ENCODE data around the gene RHEBL1. TPM values are rescaled to one million over a fixed set of nuclear protein-coding genes. Genes with fewer than 3 reads are reported as not detected.

The RHEBL1 gene
- total RNA-seq, 4 donors from 2014 or later: not detected

- TF ChIP-seq EP300 (IDR thresholded peaks at IDR 0.05; ENCODE audit: low read depth) (no peak), CTCF (IDR thresholded peaks at IDR 0.05) (no peak), POLR2A (IDR thresholded peaks at IDR 0.05) (no peak), POLR2AphosphoS5 (IDR thresholded peaks at IDR 0.05) (no peak)
- Histone ChIP-seq H3K27ac (no peak overlapping the region), H3K9me3 (no peaks in the 10 kb centered on the region), H3K27me3 (no peaks in the 10 kb centered on the region), H3K4me1 (peaks cover 0 to under 1% (median 0%) of the 10 kb centered on the region in 4 donors), H3K36me3 (peaks cover 0 to 58% (median 24%) of the 10 kb centered on the region in 4 donors), H3K4me3 (no peak overlapping the region)
- DNase-seq: no peak
- in situ Hi-C loops (cut with MboI; ENCODE audit: low pct_ligation_motif_present in 1 of 4, low pct_unique_long_range_greater_than_20kb in 1 of 4, low sequenced_read_pairs in 3 of 4) (no loop called here), intact Hi-C loops (cut with DNase I; ENCODE audit: low total_unique reads) (no loop called here)
- 83 to 97% methylated on average over 1 to 6 of the region's 6 CpGs for WGBS, 2 donors (ENCODE audit: low coverage in 1 of 2)
Observed at GRCh38 chr12:49100380-49100779, 30.6 kb upstream of the RHEBL1 start.

GRCh38 chr12:49098703-49099102, 28.9 kb upstream of the RHEBL1 start:
- H3K9me3 ChIP-seq: no peaks in the 10 kb centered on the region
- peaks cover 13% of the 10 kb centered on the region for H3K27me3 ChIP-seq
- in situ Hi-C loops (cut with MboI; ENCODE audit: low pct_ligation_motif_present in 1 of 4, low pct_unique_long_range_greater_than_20kb in 1 of 4, low sequenced_read_pairs in 3 of 4) (loop anchor here in 2 of 4 donors (25.0 kb wide), 1 partner anchor 139 kb away; no protein-coding TSS in a partner anchor), intact Hi-C loops (cut with DNase I; ENCODE audit: low total_unique reads) (no loop called here)
- peaks cover 0 to 48% (median 22%) of the 10 kb centered on the region in 4 donors for H3K36me3 ChIP-seq
- no peak for DNase-seq
- no peak overlapping the region for H3K27ac ChIP-seq
- H3K4me1 ChIP-seq: peaks cover 10 to 13% (median 11%) of the 10 kb centered on the region in 4 donors
- no peak overlapping the region for H3K4me3 ChIP-seq
- TF ChIP-seq POLR2A (IDR thresholded peaks at IDR 0.05) (no peak), POLR2AphosphoS5 (IDR thresholded peaks at IDR 0.05) (no peak), EP300 (IDR thresholded peaks at IDR 0.05; ENCODE audit: low read depth) (no peak)
- WGBS, 2 donors (ENCODE audit: low coverage in 1 of 2): 92% methylated on average over 2 of the region's 2 CpGs

GRCh38 chr12:49098035-49098451, 28.3 kb upstream of the RHEBL1 start:
- Histone ChIP-seq H3K27ac (no peak overlapping the region), H3K27me3 (peaks cover 20% of the 10 kb centered on the region), H3K4me1 (peaks cover 11 to 14% (median 13%) of the 10 kb centered on the region in 4 donors), H3K9me3 (no peaks in the 10 kb centered on the region), H3K4me3 (no peak overlapping the region), H3K36me3 (peaks cover 0 to 45% (median 20%) of the 10 kb centered on the region in 4 donors)
- in situ Hi-C loops (cut with MboI; ENCODE audit: low pct_ligation_motif_present in 1 of 4, low pct_unique_long_range_greater_than_20kb in 1 of 4, low sequenced_read_pairs in 3 of 4): loop anchor here in 2 of 4 donors (25.0 kb wide), 1 partner anchor 139 kb away; no protein-coding TSS in a partner anchor
- intact Hi-C loops (cut with DNase I; ENCODE audit: low total_unique reads): no loop called here
- TF ChIP-seq POLR2AphosphoS5 (IDR thresholded peaks at IDR 0.05) (no peak), POLR2A (IDR thresholded peaks at IDR 0.05) (no peak), CTCF (IDR thresholded peaks at IDR 0.05) (peak; percentile 65 to 84 (median 75)), EP300 (IDR thresholded peaks at IDR 0.05; ENCODE audit: low read depth) (no peak)
- 56 to 100% methylated on average over 1 to 3 of the region's 4 CpGs for WGBS, 2 donors (ENCODE audit: low coverage in 1 of 2)
- peak; percentile 54 for DNase-seq

GRCh38 chr12:49097381-49097780, 27.6 kb upstream of the RHEBL1 start:
- WGBS, 2 donors (ENCODE audit: low coverage in 1 of 2): 89 to 96% methylated on average over 3 of the region's 3 CpGs
- no peak overlapping the region for H3K4me3 ChIP-seq
- peaks cover 26% of the 10 kb centered on the region for H3K27me3 ChIP-seq
- H3K27ac ChIP-seq: no peak overlapping the region
- H3K9me3 ChIP-seq: no peaks in the 10 kb centered on the region
- H3K36me3 ChIP-seq: peaks cover 0 to 38% (median 17%) of the 10 kb centered on the region in 4 donors
- TF ChIP-seq POLR2AphosphoS5 (IDR thresholded peaks at IDR 0.05) (no peak), EP300 (IDR thresholded peaks at IDR 0.05; ENCODE audit: low read depth) (no peak), POLR2A (IDR thresholded peaks at IDR 0.05) (no peak), CTCF (IDR thresholded peaks at IDR 0.05) (no peak)
- in situ Hi-C loops (cut with MboI; ENCODE audit: low pct_ligation_motif_present in 1 of 4, low pct_unique_long_range_greater_than_20kb in 1 of 4, low sequenced_read_pairs in 3 of 4): loop anchor here in 2 of 4 donors (25.0 kb wide), 1 partner anchor 140 kb away; no protein-coding TSS in a partner anchor
- no peak for DNase-seq
- intact Hi-C loops (cut with DNase I; ENCODE audit: low total_unique reads): no loop called here
- peaks cover 11 to 18% (median 15%) of the 10 kb centered on the region in 4 donors for H3K4me1 ChIP-seq

Measured in transverse colon (tissue), 4 donors.